GM23338 (cell line): ENCODE data around the gene SLC25A18.

Source experiments
- CTCF ChIP-seq, 2 experiments: fragments of 200-600 bp in 1 of 2; sonication (generic) in 1 of 2; conservative IDR thresholded peaks; 2 replicates each; pipeline versions ENCODE4 v1.5.1 to v1.6.1; 2016 to 2017; ENCODE audit warnings: antibody characterized with exemption in 2 of 2, low read depth in 2 of 2, mild to moderate bottlenecking in 2 of 2, moderate library complexity in 1 of 2
- ETS1 ChIP-seq: IDR thresholded peaks from 2 replicates; pipeline ENCODE4 v1.6.1; 2016; ENCODE audit warnings: antibody characterized with exemption
- EZH2 ChIP-seq: fragments of 200-600 bp; sonication (generic); IDR thresholded peaks from one replicate; pipeline ENCODE4 v1.8.0; 2017; ENCODE audit warnings: antibody characterized with exemption, mild to moderate bottlenecking, low read depth; ENCODE audit not compliant: unreplicated experiment
- EZH2phosphoT487 ChIP-seq: fragments of 200-600 bp; sonication (generic); IDR thresholded peaks from one replicate; pipeline ENCODE4 v1.8.1; 2018; ENCODE audit warnings: antibody characterized with exemption; ENCODE audit not compliant: unreplicated experiment
- POLR2AphosphoS5 ChIP-seq: IDR thresholded peaks from 2 replicates; pipeline ENCODE4 v1.6.1; 2016; ENCODE audit warnings: antibody characterized with exemption, low read depth
- REST ChIP-seq: IDR thresholded peaks from one replicate; pipeline ENCODE4 v1.6.1; 2018; ENCODE audit warnings: antibody characterized with exemption; ENCODE audit not compliant: unreplicated experiment

GRCh38 chr22:17601031-17601430, 37.7 kb downstream of the SLC25A18 start:
- no peak for TF ChIP-seq CTCF (conservative IDR thresholded peaks at IDR 0.05; ENCODE audit: low read depth in 2 of 2)
- TF ChIP-seq ETS1 = no peak
- no peak for TF ChIP-seq REST
- no peak for TF ChIP-seq EZH2
- TF ChIP-seq POLR2AphosphoS5 = no peak
- no peak for TF ChIP-seq EZH2phosphoT487
